GM18519 (cell line): Measurements from ENCODE around the gene TNIP1.
A peak's percentile ranks its signal among the peaks of the same experiment; 100 is the strongest.

Experiments
- ATAC-seq: cut with Tn5 transposase; IDR thresholded peaks from one replicate; pipeline ENCODE4 v1.9.1; 2021; ENCODE audit warnings: mild to moderate bottlenecking, moderate library complexity; ENCODE audit not compliant: unreplicated experiment, low FRiP score

Gene TNIP1

GRCh38 chr5:151107084-151107483 lies 26.2 kb upstream of the TNIP1 start:
- no peak for ATAC-seq

GRCh38 chr5:151106509-151106908 lies 25.7 kb upstream of the TNIP1 start:
- ATAC-seq, result no peak

- ATAC-seq, result no peak
Observed at GRCh38 chr5:151106043-151106442, 25.2 kb upstream of the TNIP1 start.

- ATAC-seq, result no peak
Observed at GRCh38 chr5:151105561-151105960, 24.7 kb upstream of the TNIP1 start.

GRCh38 chr5:151104795-151105194 lies 24.0 kb upstream of the TNIP1 start:
- ATAC-seq, result no peak

GRCh38 chr5:151101746-151102145 lies 20.9 kb upstream of the TNIP1 start:
- ATAC-seq, result no peak

GRCh38 chr5:151101151-151101550 lies 20.3 kb upstream of the TNIP1 start:
- ATAC-seq, result no peak

GRCh38 chr5:151100681-151101080 lies 19.8 kb upstream of the TNIP1 start:
- no peak for ATAC-seq

- no peak for ATAC-seq
Observed at GRCh38 chr5:151098768-151099121, 17.9 kb upstream of the TNIP1 start.

GRCh38 chr5:151097820-151098767 lies 17.3 kb upstream of the TNIP1 start:
- no peak for ATAC-seq

- ATAC-seq, result no peak
Observed at GRCh38 chr5:151097061-151097460, 16.2 kb upstream of the TNIP1 start.

GRCh38 chr5:151096001-151096373 lies 15.2 kb upstream of the TNIP1 start:
- ATAC-seq, result no peak

- no peak for ATAC-seq
Observed at GRCh38 chr5:151095341-151096000, 14.6 kb upstream of the TNIP1 start.

GRCh38 chr5:151094852-151095245 lies 14.0 kb upstream of the TNIP1 start:
- no peak for ATAC-seq

- peak; percentile 50 for ATAC-seq
Observed at GRCh38 chr5:151094030-151094851, 13.4 kb upstream of the TNIP1 start.

GRCh38 chr5:151093476-151093889 lies 12.6 kb upstream of the TNIP1 start:
- peak; percentile 15 for ATAC-seq

GRCh38 chr5:151092762-151093161 lies 11.9 kb upstream of the TNIP1 start:
- no peak for ATAC-seq

GRCh38 chr5:151089726-151090125 lies 8.9 kb upstream of the TNIP1 start:
- ATAC-seq, result no peak

- ATAC-seq, result no peak
Observed at GRCh38 chr5:151088986-151089385, 8.2 kb upstream of the TNIP1 start.

- ATAC-seq, result no peak
Observed at GRCh38 chr5:151087486-151087885, 6.7 kb upstream of the TNIP1 start.

GRCh38 chr5:151086905-151087360 lies 6.1 kb upstream of the TNIP1 start:
- ATAC-seq, result peak; percentile 43
